Bone marrow (tissue), 2 donors: ENCODE measurements around the gene ZFR.
"Not testable (repeated sequence)": the region's sequence is repeated elsewhere in the genome, so short reads cannot be mapped to it uniquely, and the experiment has no call there.

Experiments used
- DNase-seq, 2 donors: peaks; one replicate each; lab custom pipeline; 2025; lab: John Stamatoyannopoulos, UW

The ZFR gene

DNA sequence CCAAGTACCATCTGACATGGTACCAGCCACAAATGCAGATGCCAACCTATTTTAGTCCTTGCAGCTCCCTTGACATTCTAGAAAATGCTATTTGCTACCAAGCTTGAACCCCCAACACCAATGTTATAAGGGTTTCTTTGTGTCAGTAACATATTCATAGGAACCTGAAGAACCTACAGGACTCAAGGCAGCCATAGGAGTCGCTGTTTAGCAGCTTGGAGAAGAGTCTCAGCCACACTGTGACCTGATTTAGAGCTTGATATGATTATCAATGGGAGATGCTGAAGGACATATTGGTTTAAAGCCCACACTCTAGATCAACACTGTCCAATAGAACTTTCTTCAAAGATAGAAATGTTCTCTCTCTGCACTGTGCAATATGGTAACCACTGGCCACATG lies 6.4 kb upstream of the ZFR start:
- DNase-seq: no peak

DNA sequence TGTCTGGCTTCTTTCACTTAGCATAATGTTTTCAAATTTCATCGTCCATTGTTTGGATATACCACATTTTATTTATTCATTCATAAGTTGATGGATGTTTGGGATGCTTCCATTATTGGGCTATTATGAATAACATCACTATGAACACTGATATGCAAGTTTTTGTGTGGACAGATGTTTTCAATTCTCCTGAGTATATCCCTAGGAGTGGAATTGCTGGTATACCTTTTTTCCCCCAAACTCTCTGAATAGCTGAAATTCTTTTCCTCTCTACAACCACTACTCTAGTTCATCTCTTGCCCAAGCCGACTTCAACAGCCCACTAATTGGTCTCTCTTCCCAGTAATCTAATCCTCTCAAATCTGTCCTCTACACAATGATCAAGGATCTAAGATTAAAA lies 4.7 kb upstream of the ZFR start:
- no peak for DNase-seq

GRCh38 chr5:32446630-32447029 lies 2.1 kb upstream of the ZFR start:
- DNase-seq: no peak

DNA sequence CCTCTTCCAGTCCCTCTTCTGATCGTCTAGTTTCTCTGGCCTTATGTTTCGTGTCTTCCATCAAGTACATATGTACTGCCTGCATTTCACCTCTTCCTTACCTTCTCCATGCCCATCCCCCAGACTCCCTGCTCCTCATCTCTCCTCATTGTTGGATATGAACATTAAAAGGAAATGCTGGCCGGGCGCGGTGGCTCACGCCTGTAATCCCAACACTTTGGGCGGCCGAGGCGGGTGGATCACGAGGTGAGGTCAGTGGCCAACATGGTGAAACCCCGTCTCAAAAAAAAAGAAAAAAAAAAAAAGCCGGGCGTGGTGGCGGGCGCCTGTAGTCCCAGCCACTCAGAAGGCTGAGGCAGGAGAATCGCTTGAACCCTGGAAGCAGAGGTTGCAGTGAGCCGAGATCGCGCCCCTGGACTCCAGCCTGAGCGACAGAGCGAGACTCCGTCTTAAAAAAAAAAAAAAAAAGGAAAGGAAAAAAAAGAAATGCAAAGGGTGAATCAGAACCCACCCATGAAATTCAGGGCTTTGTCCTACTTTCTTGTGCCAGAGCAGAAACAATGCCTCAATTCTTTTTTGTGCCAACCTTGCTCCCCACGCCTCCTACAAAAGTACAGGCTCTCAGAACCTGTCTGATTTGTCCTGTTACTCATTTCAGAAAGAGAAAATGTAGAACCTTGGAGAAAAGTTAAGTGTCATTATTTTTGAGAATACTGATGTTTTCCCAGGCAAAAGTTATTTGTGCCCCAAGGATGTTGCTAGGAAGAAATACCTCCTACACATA lies 1.5 kb upstream of the ZFR start:
- no peak for DNase-seq

DNA sequence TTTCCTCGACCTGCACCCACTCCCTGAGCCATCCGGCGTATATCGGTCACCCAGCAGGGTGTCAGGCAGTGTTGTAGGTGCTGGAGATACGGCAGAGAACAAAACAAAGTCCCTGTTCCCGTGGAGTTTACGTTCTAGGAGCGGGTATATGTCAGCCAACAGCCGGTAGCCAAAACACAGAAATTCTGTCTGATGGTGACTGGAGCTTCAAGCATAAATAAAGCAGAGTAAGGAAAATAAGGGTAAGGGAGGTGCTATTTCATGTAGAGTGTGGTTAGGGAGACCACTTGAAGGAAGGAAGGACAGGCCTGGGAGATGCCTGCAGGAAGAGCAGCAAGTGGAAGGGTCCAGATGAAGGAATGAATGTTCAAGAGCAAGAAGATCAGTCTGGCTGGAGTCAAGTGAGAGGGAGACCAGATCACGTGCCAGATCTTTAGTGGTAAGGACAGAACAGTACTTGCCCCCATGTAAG lies 783 bp upstream of the ZFR start:
- no peak for DNase-seq

- peak in 1 of 2 donors; percentile 68 for DNase-seq
Observed at GRCh38 chr5:32443541-32444430, 754 bp downstream of the ZFR start.

DNA sequence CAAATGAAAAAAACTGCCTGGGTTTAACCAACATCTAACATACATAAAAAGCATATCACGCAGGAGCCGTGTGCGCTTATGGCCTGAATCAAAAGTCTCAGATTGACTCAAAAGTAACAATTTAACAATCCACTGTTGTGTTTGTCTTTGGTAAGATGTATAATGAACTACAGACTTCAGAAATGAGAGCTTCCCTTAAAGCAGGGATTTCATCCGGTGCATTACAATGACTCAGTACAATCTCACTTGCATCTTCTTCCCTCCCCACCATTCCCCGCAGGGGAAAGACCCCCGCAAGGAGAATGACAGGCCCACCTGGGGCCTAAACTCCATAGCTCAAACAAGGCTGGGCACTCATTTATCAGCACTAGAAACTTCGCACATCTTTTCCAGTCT lies 1.4 kb downstream of the ZFR start:
- peak in 1 of 2 donors; percentile 27 for DNase-seq

GRCh38 chr5:32439086-32439642 lies 5.4 kb downstream of the ZFR start:
- no peak for DNase-seq

DNA sequence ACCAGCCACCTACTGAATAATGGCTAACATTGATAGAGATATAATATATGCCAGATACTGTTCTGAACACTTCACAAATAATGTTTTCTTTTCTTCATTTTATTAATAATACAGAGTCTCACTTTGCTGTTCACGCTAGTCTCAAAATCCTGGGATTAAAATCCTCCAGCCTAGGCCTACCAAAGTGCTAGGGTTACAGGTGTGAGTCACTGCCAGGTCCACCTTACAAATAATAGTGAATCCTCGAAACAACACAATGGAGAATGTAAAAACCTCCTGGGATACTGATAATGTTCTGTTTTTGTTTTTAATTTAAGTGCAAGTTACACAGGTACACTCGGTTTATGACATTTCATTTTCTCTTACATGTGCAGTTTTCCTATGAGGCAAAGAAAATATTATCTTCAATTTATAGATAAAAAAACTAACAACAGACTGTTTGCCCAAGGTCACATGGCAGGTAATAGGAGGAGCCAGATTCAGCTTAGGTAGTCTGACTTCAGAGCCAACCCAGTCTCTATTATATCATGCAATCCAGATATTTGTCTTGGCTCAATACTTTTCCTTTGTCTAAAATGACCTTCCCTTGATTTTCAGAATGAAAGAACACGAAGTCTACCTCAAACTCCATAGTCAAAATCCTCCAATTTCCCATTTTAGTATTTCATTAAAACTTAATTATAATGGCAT lies 7.8 kb downstream of the ZFR start:
- DNase-seq: no peak

DNA sequence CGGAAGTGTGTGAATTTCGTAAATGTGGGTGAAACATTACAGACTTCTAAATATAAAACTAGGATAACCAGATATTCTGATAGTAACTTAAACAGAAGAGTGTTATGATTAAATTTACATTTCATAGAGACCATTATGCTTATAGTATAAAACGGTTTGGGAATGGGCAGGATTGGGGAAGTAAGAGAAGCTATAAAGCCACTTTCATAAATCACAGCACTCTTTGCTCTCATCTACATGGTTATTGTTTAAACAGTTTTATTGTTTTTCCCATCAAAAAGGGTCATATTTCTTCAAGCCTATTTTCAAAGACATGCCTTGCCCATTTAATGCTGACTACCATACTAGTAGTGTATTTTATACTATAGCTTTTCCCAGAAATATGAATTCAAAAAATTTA lies 9.2 kb downstream of the ZFR start:
- DNase-seq: no peak

DNA sequence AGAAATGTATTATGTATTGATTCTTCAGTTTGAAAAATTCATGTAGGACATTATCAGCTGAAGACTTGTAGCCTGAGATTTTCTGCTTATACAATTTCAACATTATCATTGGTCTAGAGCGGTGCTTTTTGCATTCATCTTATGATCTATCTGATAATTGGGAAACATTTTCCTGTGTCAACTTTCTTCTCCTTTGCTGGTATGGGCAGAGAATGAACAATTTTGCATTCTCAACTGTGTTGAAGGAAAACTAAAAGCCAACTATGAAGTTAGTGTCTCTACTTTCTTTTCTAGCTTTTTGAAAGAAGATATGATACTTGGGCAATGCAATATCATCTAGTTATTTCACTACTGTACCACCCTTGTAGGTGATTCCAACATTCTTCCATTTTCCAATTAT lies 10.3 kb downstream of the ZFR start:
- no peak for DNase-seq

GRCh38 chr5:32432633-32433032 lies 11.9 kb downstream of the ZFR start:
- no peak for DNase-seq

- not testable (repeated sequence) for DNase-seq
Observed at GRCh38 chr5:32430825-32431224, 13.7 kb downstream of the ZFR start.

GRCh38 chr5:32428426-32428825 lies 16.1 kb downstream of the ZFR start:
- no peak for DNase-seq

DNA sequence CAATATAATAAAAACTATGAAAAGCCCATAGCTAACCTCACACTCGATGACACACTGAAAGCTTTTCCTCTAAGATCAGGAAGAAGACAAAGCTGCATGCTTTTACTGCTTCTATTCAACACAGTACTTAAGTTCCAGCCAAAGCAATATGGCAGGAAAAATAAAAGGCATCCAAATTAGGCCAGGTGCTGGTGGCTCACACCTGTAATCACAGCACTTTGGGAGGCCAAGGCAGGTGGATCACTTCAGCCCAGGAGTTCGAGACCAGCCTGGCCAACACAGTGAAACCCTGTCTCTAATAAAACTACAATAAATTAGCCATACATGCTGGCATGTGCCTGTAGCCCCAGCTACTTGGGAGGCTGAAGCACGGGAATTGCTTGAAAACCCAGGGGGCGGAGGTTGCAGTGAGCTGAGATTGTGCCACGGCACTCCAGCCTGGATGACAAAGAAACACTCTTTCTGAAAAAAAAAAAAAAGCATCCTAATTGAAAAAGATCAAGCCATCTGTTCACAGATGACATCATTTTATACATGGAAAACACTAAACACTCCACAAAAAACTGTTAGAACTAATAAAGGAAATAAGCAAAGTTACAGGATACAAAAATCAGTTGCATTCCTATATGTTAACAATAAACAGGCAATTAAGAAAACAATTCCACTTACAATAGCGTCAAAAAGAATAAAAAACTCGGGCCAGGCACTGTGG lies 17.9 kb downstream of the ZFR start:
- no peak for DNase-seq

GRCh38 chr5:32422697-32423096 lies 21.8 kb downstream of the ZFR start:
- DNase-seq: no peak

GRCh38 chr5:32421075-32421474 lies 23.5 kb downstream of the ZFR start:
- DNase-seq: no peak

DNA sequence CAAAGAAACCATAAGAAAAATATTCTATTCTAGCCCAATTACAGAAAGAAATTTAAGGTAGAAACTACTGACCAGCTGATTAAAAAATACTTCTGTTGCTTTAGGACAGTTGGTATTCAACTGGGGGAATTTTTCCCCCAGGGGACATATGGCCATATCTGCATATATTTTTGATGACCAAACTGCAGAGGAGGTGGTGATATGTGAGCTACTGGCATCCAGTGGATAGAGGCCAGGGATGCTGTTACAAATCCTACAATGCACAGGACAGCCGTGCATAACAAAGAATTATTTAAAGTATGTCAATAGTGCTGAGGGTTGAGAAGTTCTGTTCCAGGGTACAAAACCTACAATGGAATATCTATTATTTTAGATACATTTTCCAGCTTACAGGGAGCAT lies 24.0 kb downstream of the ZFR start:
- DNase-seq: no peak

GRCh38 chr5:32419791-32420190 lies 24.7 kb downstream of the ZFR start:
- no peak for DNase-seq

DNA sequence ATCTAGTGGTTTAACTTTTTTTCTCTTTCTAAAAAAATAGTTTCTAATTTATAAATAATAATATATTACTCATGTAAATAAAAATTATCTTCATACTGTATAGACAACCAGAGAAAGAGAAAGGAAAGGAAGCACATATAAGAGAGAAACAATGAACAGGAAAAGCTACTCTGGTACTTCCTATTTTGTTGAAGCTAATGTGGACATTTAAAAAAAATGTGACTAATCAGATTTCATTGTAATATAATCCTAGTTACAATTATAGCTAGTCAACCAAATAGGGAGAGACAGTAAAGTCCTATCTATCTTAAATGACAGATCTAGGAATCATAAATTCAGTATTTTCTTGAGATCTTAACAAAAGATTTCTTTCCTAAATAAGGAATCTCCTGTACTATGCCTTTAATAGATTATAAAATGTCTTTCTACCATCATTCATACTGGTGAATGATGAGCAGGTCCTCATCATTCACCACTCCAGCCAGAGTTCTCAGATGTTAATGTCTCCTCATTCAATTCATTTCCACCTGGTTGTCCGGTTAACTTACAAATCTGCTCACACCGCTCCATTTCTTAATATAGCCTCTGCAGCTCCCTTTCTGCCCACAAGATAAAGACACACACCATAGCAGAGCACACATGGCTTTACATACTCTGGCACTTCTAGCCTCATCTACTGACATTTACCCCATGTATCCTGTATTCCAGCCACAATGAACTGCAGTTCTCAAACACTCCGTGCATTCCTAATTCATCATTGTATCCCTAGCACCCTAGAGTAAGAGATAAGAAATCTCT lies 30.9 kb downstream of the ZFR start:
- DNase-seq: no peak

DNA sequence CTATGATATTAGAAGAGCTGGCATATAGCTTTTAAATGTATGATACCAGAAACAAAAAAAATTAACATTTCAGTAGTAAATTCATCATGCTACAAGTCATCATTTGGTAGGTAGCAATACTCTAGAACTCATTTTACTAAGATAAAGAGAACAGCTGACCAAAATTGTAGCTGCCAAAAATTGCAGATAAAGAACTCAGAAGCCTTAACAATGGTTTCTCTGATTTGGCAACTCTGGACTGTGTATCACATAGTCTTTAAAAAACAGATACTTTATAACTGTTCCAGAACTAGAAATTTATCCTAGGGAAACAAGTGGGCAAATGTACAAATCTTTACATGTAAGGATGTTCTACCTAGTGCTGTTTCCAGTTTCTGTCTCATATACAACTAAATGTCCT lies 33.9 kb downstream of the ZFR start:
- no peak for DNase-seq
